HepG2 (cell line): ENCODE data around the gene ARPC3. TPM values are rescaled to one million over a fixed set of nuclear protein-coding genes. Genes with fewer than 3 reads are reported as not detected.

Experiments
- ARNT2 ChIP-seq: sonication (generic); formaldehyde crosslinking; IDR thresholded peaks from 2 replicates; pipeline ENCODE4 v1.8.0; 2022; ENCODE audit warnings: mild to moderate bottlenecking, low read depth, missing genetic modification reagents, moderate library complexity
- DBP ChIP-seq: sonication (generic); formaldehyde crosslinking; IDR thresholded peaks from 2 replicates; pipeline ENCODE4 v1.4.0; 2020; ENCODE audit warnings: missing genetic modification reagents; ENCODE audit errors: not compliant biosample characterization
- EEA1 ChIP-seq: sonication (generic); formaldehyde crosslinking; IDR thresholded peaks from 2 replicates; pipeline ENCODE4 v1.5.1; 2020; ENCODE audit warnings: mild to moderate bottlenecking, missing genetic modification reagents, borderline replicate concordance
- GATA4 ChIP-seq: sonication (generic); IDR thresholded peaks from 2 replicates; pipeline ENCODE4 v1.6.1; 2016; ENCODE audit warnings: antibody characterized with exemption, low read depth, borderline replicate concordance
- GPN1 ChIP-seq: sonication (generic); formaldehyde crosslinking; IDR thresholded peaks from 2 replicates; pipeline ENCODE4 v1.5.1; 2020; ENCODE audit warnings: missing genetic modification reagents, borderline replicate concordance
- MEIS1 ChIP-seq: sonication (generic); formaldehyde crosslinking; IDR thresholded peaks from 2 replicates; pipeline ENCODE4 v1.9.0; 2021; ENCODE audit warnings: mild to moderate bottlenecking, missing genetic modification reagents, moderate library complexity, borderline replicate concordance
- NAIF1 ChIP-seq: sonication (generic); formaldehyde crosslinking; IDR thresholded peaks from 2 replicates; pipeline ENCODE4 v1.5.0; 2020; ENCODE audit warnings: mild to moderate bottlenecking, missing genetic modification reagents, borderline replicate concordance
- NCOA5 ChIP-seq: sonication (generic); formaldehyde crosslinking; IDR thresholded peaks from 2 replicates; pipeline ENCODE4 v1.4.0; 2020; ENCODE audit warnings: missing genetic modification reagents
- THYN1 ChIP-seq: sonication (generic); formaldehyde crosslinking; IDR thresholded peaks from 2 replicates; pipeline ENCODE4 v1.8.1; 2023; ENCODE audit warnings: low read depth, mild to moderate bottlenecking, moderate library complexity, missing genetic modification reagents, borderline replicate concordance
- TOE1 ChIP-seq: sonication (generic); formaldehyde crosslinking; IDR thresholded peaks from 2 replicates; pipeline ENCODE4 v1.4.0; 2020; ENCODE audit warnings: mild to moderate bottlenecking, missing genetic modification reagents
- U2AF1 ChIP-seq: fragments of 200-400 bp; formaldehyde crosslinking; optimal IDR thresholded peaks from 2 replicates; pipeline ENCODE3; 2017; ENCODE audit warnings: mild to moderate bottlenecking, low read depth, low read length
- UBTF ChIP-seq: sonication (generic); formaldehyde crosslinking; IDR thresholded peaks from 2 replicates; pipeline ENCODE4 v1.4.0; 2020; ENCODE audit warnings: mild to moderate bottlenecking, missing genetic modification reagents
- XRCC5 ChIP-seq: fragments of 200-400 bp; formaldehyde crosslinking; optimal IDR thresholded peaks from 2 replicates; pipeline ENCODE3; 2017; ENCODE audit warnings: mild to moderate bottlenecking, low read length
- ZBTB10 ChIP-seq: sonication (generic); formaldehyde crosslinking; IDR thresholded peaks from 2 replicates; pipeline ENCODE4 v1.4.0; 2020; ENCODE audit warnings: missing genetic modification reagents, borderline replicate concordance
- ZBTB3 ChIP-seq: sonication (generic); formaldehyde crosslinking; IDR thresholded peaks from 2 replicates; pipeline ENCODE4 v1.4.0; 2020; ENCODE audit warnings: low read depth, mild to moderate bottlenecking, moderate library complexity, missing genetic modification reagents, borderline replicate concordance
- ZNF264 ChIP-seq: sonication (generic); formaldehyde crosslinking; IDR thresholded peaks from 2 replicates; pipeline ENCODE4 v1.4.0; 2020; ENCODE audit warnings: missing genetic modification reagents
- ZNF3 ChIP-seq: IDR thresholded peaks from 2 replicates; pipeline ENCODE4 v1.7.0; 2017; ENCODE audit warnings: inconsistent platforms
- ZNF616 ChIP-seq: sonication (generic); formaldehyde crosslinking; IDR thresholded peaks from 2 replicates; pipeline ENCODE4 v1.5.0; 2020; ENCODE audit warnings: low read depth, mild to moderate bottlenecking, missing genetic modification reagents
- ZNF652 ChIP-seq: IDR thresholded peaks from 2 replicates; pipeline ENCODE4 v1.6.1; 2016; ENCODE audit warnings: low read depth, borderline replicate concordance
- ZNF790 ChIP-seq: sonication (generic); formaldehyde crosslinking; IDR thresholded peaks from 2 replicates; pipeline ENCODE4 v1.8.0; 2022; ENCODE audit warnings: missing genetic modification reagents, mild to moderate bottlenecking, borderline replicate concordance
- polyA plus RNA-seq, 8 experiments: library from polyadenylated mRNA; depleted of rRNA in 3 of 8; stranded (reverse) in 7 of 8; unstranded in 1 of 8; fragments of >200 nt; fragmentation: Illumina TruSeq in 4 of 8; extraction: Trizol in 4 of 8; gene quantifications; 2 replicates each; pipeline versions ENCODE4 v1.2.1 to v1.2.3, GENCODE V29; 2011 to 2016; ENCODE audit warnings: low read depth in 4 of 8, missing spikeins in 1 of 8, mixed read lengths in 1 of 8; ENCODE audit not compliant: insufficient read depth in 1 of 8
- total RNA-seq, 5 experiments: library from RNA; depleted of rRNA; stranded (reverse); fragments of >200 nt; fragmentation: Illumina TruSeq; extraction: Trizol; gene quantifications; 2 replicates each; pipeline ENCODE4 v1.2.3, GENCODE V29; 2016; ENCODE audit warnings: low read depth in 1 of 5
- TF ChIP-seq, protein P1 (sequence below): sonication (generic); formaldehyde crosslinking; IDR thresholded peaks from 2 replicates; pipeline ENCODE4 v1.5.0; 2020; ENCODE audit warnings: missing genetic modification reagents
- TF ChIP-seq, protein P2 (sequence below): IDR thresholded peaks from 2 replicates; pipeline ENCODE4 v1.6.1; 2018; ENCODE audit warnings: missing genetic modification reagents

ARPC3 gene
- total and polyA plus RNA-seq, 2 of the 13 experiments (the other 11 are each of a cell fraction or from before 2014, with no cell fraction given): 32.7 to 234 TPM

DNA sequence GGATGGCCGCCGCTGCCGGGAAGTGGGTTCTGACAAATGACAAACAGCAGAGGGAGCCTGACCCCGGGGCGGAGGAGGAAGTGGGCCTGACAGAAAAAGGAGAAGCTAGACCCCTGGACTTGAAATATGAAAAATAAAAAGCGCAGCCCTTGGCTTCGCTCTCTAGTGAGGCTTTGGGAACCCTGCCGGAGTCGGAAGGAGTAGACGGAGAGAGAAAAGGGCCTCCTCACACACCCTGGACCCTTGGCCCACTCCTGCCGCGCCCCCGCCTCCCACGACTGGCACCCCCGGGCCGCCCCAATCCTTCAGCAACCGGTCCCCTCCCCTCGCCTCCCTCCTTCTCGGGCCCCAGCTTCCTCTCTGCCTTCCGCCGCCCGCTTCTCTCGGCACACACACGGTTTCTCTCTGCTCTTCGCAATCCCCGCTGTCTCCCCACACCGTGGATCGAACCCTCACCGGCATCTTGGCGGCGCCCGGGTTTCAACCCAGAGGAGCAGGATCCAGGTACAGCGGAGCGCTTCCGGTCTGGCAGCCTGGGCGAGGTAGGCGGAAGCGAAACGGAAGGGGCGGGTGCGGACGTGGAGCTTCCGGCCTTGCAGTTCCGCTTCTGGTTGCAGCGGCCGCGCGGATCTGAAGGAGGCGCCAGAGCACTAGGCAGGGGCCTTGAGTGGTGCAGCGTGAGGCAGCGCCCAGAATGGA is at the start of gene ARPC3 (continued):
- TF ChIP-seq, protein P1, sequence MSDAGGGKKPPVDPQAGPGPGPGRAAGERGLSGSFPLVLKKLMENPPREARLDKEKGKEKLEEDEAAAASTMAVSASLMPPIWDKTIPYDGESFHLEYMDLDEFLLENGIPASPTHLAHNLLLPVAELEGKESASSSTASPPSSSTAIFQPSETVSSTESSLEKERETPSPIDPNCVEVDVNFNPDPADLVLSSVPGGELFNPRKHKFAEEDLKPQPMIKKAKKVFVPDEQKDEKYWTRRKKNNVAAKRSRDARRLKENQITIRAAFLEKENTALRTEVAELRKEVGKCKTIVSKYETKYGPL (CRISPR knock-in tag): 0 out of 2 replicates have a peak, but pooled peaks have one; percentile 22
- TF ChIP-seq NCOA5 (CRISPR knock-in tag) (no peak), U2AF1 (no peak), TOE1 (CRISPR knock-in tag) (no peak), EEA1 (peak; percentile 12; the same call in 1 of the 2 replicates), MEIS1 (CRISPR knock-in tag) (no peak), XRCC5 (peak; percentile 79), GPN1 (CRISPR knock-in tag) (no peak), THYN1 (CRISPR knock-in tag) (no peak), ZBTB3 (CRISPR knock-in tag) (no peak), DBP (CRISPR knock-in tag) (no peak), ZNF3 (CRISPR knock-in tag) (no peak), ZNF616 (no peak), ZBTB10 (no peak), ZNF652 (CRISPR knock-in tag) (no peak), ARNT2 (CRISPR knock-in tag) (peak; percentile 66; the same call in 1 of the 2 replicates), NAIF1 (no peak), ZNF264 (CRISPR knock-in tag) (peak; percentile 77; the same call in 1 of the 2 replicates), GATA4 (no peak), ZNF790 (0 out of 2 replicates have a peak, but pooled peaks have one; percentile 60), UBTF (CRISPR knock-in tag) (peak; percentile 66; the same call in 1 of the 2 replicates)
- TF ChIP-seq, protein P2, sequence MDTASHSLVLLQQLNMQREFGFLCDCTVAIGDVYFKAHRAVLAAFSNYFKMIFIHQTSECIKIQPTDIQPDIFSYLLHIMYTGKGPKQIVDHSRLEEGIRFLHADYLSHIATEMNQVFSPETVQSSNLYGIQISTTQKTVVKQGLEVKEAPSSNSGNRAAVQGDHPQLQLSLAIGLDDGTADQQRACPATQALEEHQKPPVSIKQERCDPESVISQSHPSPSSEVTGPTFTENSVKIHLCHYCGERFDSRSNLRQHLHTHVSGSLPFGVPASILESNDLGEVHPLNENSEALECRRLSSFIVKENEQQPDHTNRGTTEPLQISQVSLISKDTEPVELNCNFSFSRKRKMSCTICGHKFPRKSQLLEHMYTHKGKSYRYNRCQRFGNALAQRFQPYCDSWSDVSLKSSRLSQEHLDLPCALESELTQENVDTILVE (CRISPR knock-in tag): peak; percentile 66; the same call in 1 of the 2 replicates
